ENCODE data around the gene HMOX1. TPM values are rescaled to one million over a fixed set of nuclear protein-coding genes. Genes with fewer than 3 reads are reported as not detected.

The HMOX1 gene
- total and polyA plus RNA-seq, 2 donors (not counting 3 experiments of a cell fraction or from before 2014, with no cell fraction given): 41.1 to 69.1 TPM

DNA sequence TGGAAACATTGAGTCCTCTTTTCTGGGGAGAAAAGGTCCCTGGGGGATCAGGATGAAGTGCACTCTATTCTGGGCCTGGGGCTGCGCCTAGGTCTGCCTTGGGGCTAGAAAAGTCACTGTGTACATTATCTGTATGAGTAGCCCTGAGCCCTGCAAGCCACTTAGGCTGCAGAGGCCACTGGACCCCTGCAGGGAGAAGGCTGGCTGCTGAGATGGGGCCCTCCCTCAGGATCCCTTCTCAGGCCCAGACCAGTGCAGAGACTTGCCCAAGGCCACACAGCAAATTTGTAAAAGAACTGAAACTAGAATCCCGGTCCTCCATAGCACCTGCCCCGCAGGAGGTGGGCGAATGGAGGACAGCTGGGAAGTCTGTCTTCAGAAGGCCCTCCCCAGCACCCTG is 26.8 kb upstream of the HMOX1 start:
- H3K79me2 ChIP-seq (ENCODE audit: control insufficient read depth, insufficient read depth, low read length): no peaks in the 10 kb centered on the region
- intact Hi-C loops (cut with micrococcal nuclease): loop anchor here (5.0 to 10.0 kb wide), 2 partner anchors 561 to 713 kb away; no protein-coding TSS in a partner anchor
- ChIA-PET POLR2A (no interaction called here), CTCF (interaction anchor here (2.3 to 2.4 kb wide), 2 partner anchors 8 to 23 kb away, joined by 8 to 9 read pairs; no protein-coding TSS in a partner anchor)
- H3K27ac ChIP-seq (ENCODE audit: insufficient read depth, low read depth, low read length): no peak overlapping the region
- BruUV-seq (replicated peaks): no TSS peak
- peaks cover 14% of the 10 kb centered on the region for H3K4me1 ChIP-seq (ENCODE audit: control insufficient read depth, extremely low read depth, insufficient read depth, low read length)
- H3K27me3 ChIP-seq (ENCODE audit: control insufficient read depth in 2 of 2, insufficient read depth in 2 of 2, low read length in 2 of 2): no peaks in the 10 kb centered on the region
- no peak overlapping the region for H3K4me3 ChIP-seq (replicated peaks in 1 of 3; ENCODE audit: insufficient read depth in 1 of 3, low read depth in 1 of 3, low read length in 3 of 3)
- no peak overlapping the region for H2AFZ ChIP-seq (ENCODE audit: low read depth, low read length)
- no peaks in the 10 kb centered on the region for H3K36me3 ChIP-seq (ENCODE audit: control insufficient read depth in 2 of 2, extremely low read depth in 1 of 2, insufficient read depth in 2 of 2, low read length in 2 of 2)
- no peak overlapping the region for H3K4me2 ChIP-seq (ENCODE audit: insufficient read depth, low read length)
- H3K9me3 ChIP-seq (replicated peaks; ENCODE audit: control insufficient read depth, insufficient read depth, low read length): no peaks in the 10 kb centered on the region
- H4K20me1 ChIP-seq (replicated peaks; ENCODE audit: control insufficient read depth, extremely low read depth, insufficient read depth, low read length): no peaks in the 10 kb centered on the region
- no peak for TF ChIP-seq JUN (IDR thresholded peaks at IDR 0.05; ENCODE audit: borderline replicate concordance, insufficient read depth, insufficient read length, low read depth)
- no peak for TF ChIP-seq MYC (IDR thresholded peaks at IDR 0.05; ENCODE audit: low read depth, low read length)
- no peak for TF ChIP-seq EZH2 (IDR thresholded peaks at IDR 0.05; ENCODE audit: borderline replicate concordance, low read depth, low read length, severe bottlenecking)
- TF ChIP-seq GATA2 (IDR thresholded peaks at IDR 0.05; ENCODE audit: insufficient read depth, insufficient read length, low read depth, low read length): no peak
- TF ChIP-seq, protein P1, sequence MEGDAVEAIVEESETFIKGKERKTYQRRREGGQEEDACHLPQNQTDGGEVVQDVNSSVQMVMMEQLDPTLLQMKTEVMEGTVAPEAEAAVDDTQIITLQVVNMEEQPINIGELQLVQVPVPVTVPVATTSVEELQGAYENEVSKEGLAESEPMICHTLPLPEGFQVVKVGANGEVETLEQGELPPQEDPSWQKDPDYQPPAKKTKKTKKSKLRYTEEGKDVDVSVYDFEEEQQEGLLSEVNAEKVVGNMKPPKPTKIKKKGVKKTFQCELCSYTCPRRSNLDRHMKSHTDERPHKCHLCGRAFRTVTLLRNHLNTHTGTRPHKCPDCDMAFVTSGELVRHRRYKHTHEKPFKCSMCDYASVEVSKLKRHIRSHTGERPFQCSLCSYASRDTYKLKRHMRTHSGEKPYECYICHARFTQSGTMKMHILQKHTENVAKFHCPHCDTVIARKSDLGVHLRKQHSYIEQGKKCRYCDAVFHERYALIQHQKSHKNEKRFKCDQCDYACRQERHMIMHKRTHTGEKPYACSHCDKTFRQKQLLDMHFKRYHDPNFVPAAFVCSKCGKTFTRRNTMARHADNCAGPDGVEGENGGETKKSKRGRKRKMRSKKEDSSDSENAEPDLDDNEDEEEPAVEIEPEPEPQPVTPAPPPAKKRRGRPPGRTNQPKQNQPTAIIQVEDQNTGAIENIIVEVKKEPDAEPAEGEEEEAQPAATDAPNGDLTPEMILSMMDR (IDR thresholded peaks at IDR 0.05; ENCODE audit: extremely low read depth in 1 of 2, insufficient read depth in 1 of 2, low read depth in 1 of 2, low read length in 2 of 2): no peak
- no peak for TF ChIP-seq POLR2A (IDR thresholded peaks at IDR 0.05; ENCODE audit: low read depth, low read length)
- TF ChIP-seq POLR2AphosphoS5 (IDR thresholded peaks at IDR 0.05; ENCODE audit: insufficient read depth, low read depth, low read length): no peak
- TF ChIP-seq FOS (IDR thresholded peaks at IDR 0.05; ENCODE audit: borderline replicate concordance, insufficient read depth, low read length): no peak
- H3K9ac ChIP-seq (replicated peaks; ENCODE audit: extremely low read depth, insufficient read depth, low read length): no peak overlapping the region
- no peaks in the 10 kb centered on the region for H3K9me1 ChIP-seq (replicated peaks; ENCODE audit: control insufficient read depth, extremely low read depth, insufficient read depth, low read length)
- dilution Hi-C loops (cut with MboI; ENCODE audit: extremely low pct_ligation_motif_present, low sequenced_read_pairs): no loop called here
- no peak for FAIRE-seq
- DNase-seq (ENCODE audit: low read depth, low spot score): no peak

Measured in endothelial cell of umbilical vein (primary cell).